OCI-LY3 (cell line): Measurements from ENCODE around the gene RNF113B.

Experiments used
- EZH2phosphoT487 ChIP-seq: fragments of 200-600 bp; shearing (Covaris generic); IDR thresholded peaks from 2 replicates; pipeline ENCODE4 v1.6.1; 2018; ENCODE audit warnings: antibody characterized with exemption, mixed run types, low read depth
- TF ChIP-seq, protein P1 (sequence below): fragments of 200-600, 300-600 bp; sonication (generic); IDR thresholded peaks from 2 replicates; pipeline ENCODE4 v1.5.1; 2014; ENCODE audit warnings: antibody characterized with exemption, low read length, low read depth

- TF ChIP-seq, protein P1, sequence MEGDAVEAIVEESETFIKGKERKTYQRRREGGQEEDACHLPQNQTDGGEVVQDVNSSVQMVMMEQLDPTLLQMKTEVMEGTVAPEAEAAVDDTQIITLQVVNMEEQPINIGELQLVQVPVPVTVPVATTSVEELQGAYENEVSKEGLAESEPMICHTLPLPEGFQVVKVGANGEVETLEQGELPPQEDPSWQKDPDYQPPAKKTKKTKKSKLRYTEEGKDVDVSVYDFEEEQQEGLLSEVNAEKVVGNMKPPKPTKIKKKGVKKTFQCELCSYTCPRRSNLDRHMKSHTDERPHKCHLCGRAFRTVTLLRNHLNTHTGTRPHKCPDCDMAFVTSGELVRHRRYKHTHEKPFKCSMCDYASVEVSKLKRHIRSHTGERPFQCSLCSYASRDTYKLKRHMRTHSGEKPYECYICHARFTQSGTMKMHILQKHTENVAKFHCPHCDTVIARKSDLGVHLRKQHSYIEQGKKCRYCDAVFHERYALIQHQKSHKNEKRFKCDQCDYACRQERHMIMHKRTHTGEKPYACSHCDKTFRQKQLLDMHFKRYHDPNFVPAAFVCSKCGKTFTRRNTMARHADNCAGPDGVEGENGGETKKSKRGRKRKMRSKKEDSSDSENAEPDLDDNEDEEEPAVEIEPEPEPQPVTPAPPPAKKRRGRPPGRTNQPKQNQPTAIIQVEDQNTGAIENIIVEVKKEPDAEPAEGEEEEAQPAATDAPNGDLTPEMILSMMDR: no peak
- TF ChIP-seq EZH2phosphoT487: no peak
Observed at GRCh38 chr13:98144027-98144741, 32.9 kb downstream of the RNF113B start.
